Activated gamma-delta T cell (primary cell): Measurements from ENCODE around the gene YWHAE.
"Not testable (repeated sequence)": the region's sequence is repeated elsewhere in the genome, so short reads cannot be mapped to it uniquely, and the experiment has no call there.

Source experiments
- DNase-seq: peaks from one replicate; lab custom pipeline; 2025; lab: John Stamatoyannopoulos, UW

Gene YWHAE

GRCh38 chr17:1373707-1374237 is 26.2 kb downstream of the YWHAE start:
- DNase-seq: no peak

DNA sequence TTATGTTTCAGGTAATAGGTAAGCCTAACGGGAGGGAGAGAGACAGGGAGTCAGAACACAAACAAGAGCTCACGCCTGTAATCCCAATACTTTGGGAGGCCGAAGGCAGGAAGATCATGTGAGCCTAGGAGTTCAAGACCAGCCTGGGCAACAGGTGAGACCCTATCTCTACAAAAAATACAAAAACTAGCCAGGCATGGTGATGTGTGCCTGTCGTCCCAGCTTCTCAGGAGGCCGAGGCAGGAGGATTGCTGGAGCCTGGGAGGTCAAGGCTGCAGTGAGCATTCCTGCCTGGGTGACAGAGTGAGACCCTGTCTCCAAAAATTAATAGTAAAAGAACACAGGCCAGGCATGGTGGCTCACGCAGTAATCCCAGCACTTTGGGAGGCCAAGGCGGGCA is 27.4 kb downstream of the YWHAE start:
- DNase-seq: no peak

DNA sequence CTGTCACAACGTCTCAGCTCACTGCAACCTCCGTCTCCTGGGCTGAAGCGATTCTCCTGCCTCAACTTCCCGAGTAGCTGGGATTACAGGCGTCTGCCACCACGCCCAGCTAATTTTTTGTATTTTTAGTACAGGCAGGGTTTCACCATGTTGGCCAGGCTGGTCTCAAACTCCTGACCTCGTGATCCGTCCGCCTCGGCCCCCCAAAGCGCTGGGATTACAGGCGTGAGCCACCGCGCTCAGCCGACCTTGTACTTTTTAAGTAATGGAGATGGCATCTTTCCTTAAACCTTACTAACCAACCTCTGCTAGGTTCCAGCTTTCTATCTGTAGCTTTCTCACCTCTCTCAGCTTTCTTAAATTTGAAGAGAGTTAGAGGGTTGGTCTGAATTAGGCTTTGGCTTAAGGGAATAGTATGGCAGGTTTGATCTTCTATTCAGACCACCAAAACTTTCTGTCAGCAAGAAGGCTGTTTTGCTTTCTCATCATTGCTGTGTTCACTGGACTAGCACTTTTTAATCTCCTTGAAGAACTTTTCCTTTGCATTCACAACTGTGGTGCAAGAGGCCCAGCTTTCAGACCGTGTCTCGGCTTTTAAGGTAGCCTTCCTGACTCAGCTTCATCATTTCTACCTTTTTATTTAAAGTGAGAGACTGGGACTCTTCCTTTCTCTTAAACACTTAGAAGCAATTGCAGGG is 28.0 kb downstream of the YWHAE start:
- no peak for DNase-seq

DNA sequence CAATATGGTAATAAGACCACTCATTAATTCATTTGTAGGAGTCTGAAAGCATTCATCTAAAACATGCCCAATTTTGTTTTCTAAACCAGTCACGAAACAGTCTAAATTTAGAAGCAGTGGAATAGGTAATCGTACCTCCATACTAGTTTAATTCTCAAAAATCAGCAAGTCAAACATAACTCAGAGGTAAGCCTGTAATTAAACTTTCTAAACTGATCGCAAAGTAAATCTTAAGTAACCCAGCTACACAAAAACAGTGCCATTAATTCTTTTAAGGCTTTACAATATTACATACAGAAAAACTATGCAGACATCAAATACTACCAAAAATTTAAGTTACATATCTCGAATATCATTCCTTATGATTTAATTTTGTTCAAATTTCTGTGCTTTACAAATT is 31.4 kb downstream of the YWHAE start:
- no peak for DNase-seq

- no peak for DNase-seq
Observed at GRCh38 chr17:1367351-1367745, 32.7 kb downstream of the YWHAE start.

GRCh38 chr17:1366234-1366633 is 33.8 kb downstream of the YWHAE start:
- DNase-seq: no peak

DNA sequence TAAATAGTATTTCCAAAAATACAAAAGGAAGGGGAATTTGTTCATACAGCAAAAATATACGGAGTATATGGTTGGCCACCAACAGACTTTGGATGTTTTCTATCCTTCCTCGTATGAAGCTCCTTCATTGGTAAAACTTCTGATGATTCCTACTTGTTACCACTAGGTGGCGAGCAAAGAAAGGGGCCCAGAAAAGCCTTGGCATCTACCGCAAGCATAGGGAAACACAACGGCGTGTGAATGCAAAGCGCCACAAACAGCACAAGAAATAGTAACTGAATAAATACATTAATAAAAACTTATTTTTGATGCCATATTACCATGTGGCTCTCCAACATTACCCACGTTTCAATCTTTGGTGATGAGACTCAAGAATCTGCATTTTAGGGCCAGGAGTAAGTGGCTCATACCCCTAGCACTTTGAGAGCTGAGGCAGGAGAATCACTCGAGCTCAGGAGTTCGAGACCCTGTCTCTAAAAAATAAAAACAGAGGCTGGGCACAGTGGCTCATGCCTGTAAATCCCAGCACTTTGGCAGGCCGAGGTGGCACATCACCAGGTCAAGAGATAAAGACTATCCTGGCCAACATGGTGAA is 34.5 kb downstream of the YWHAE start:
- no peak for DNase-seq

GRCh38 chr17:1362964-1363363 is 37.1 kb downstream of the YWHAE start:
- no peak for DNase-seq

GRCh38 chr17:1362065-1362848 is 37.8 kb downstream of the YWHAE start:
- DNase-seq: no peak

DNA sequence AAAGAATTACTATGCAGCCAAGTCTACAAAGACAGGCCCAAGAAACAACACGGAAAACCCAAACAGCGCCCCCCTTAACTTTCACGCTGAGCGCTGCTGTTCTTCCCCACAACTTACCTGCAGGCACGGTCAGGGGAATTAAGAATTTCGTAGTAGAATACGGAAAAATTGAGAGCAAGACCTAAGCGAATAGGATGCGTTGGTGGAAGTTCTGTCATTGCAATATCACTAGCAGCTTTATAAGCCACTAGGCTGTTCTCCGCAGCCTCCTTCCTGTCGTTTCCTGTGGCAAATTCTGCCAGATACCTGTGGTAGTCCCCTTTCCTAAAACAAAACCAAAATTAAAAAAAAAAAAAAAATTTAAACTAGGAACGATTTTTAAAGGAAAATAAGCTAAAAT is 39.0 kb downstream of the YWHAE start:
- no peak for DNase-seq

DNA sequence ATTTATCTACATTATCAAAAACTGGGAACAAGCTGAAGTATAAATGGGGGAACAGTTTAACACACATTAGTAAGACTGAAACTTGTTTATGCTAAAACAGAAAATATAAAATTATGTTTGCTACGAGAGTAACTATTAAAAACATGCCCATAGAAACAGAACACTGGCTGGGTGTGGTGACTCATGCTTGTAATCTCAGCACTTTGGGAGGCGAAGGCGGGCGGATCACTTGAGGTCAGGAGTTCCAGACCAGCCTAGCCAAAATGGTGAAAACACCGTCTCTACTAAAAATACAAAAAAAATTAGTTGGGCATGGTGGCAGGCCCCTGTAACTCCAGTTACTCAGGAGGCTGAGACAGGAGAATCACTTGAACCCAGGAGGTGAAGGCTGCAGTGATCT is 39.7 kb downstream of the YWHAE start:
- not testable (repeated sequence) for DNase-seq

DNA sequence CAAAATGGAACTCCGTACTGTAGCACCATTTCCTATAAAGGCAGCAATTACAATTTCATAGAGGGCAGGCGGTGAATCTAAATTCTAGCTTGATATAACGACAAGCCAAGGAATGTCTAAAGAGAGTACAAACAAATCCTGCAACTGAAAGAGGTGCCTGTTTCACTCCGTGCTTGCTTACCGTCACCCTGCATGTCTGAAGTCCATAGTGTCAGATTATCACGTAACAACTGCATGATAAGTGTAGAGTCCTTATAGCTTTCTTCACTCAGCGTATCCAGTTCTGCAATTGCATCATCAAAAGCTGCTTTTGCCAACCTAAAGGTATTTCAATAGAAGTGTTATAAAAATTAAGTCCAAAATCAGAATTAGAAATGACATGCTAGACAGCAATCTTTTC is 46.0 kb downstream of the YWHAE start:
- DNase-seq: no peak

DNA sequence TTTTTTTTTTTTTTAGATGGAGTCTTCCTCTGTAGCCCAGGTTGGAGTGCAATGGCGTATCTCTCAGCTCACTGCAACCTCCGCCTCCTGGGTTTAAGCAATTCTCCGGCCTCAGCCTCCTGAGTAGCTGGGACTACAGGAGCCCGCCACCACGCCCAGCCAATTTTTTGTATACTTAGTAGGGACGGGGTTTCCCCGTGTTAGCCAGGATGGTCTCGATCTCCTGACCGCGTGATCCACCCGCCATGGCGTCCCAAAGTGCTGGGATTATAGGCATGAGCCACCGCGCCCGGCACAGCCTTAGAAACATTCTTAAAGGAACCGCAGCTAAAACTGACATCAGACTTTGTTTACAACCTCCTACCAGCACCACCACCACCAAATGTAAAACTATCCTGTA is 47.5 kb downstream of the YWHAE start:
- not testable (repeated sequence) for DNase-seq

DNA sequence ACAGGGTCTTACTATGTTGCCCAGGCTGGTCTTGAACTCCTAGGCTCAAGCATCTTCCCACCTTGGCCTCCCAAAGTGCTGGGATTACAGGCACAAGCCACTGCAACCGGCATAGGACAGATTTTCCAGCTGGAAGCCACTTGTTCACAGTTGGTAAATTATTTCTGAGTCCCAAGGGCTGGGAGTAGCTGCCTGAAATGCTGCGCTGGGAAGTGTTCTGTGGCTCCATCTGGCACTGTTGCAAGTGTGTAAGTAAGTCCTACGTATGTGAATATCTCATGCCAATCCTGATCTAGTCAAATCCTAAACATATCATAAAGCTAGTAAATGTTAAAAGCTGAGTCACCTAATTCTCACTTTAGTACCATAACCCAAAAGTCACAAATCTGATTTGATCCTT is 48.1 kb downstream of the YWHAE start:
- DNase-seq: no peak

DNA sequence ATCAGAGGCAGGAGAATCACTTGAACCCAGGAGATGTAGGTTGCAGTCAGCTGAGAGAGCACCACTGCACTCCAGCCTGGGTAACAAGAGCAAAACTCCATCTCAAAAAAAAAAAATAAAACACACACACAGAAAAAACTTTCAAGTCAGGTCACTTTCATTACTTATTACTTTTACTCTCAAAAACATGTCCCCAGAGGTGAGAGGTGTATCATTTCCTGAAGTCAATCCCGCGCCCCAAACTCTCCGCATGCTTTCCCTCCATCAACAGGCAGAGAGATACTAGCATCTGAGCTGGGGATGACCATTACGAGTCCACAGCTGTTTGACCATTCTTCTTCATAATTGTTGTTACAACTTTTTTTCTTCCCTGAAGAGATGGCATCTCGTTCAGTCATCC is 48.7 kb downstream of the YWHAE start:
- no peak for DNase-seq

GRCh38 chr17:1347589-1348323 is 52.3 kb downstream of the YWHAE start:
- no peak for DNase-seq

- no peak for DNase-seq
Observed at GRCh38 chr17:1344521-1344920, 55.5 kb downstream of the YWHAE start.

GRCh38 chr17:1343554-1343953 is 56.5 kb downstream of the YWHAE start:
- DNase-seq: no peak

GRCh38 chr17:1340371-1340770 is 59.7 kb downstream of the YWHAE start:
- DNase-seq: no peak

- DNase-seq: no peak
Observed at GRCh38 chr17:1331708-1332107, 68.3 kb downstream of the YWHAE start.

- DNase-seq: no peak
Observed at GRCh38 chr17:1329745-1330343, 70.2 kb downstream of the YWHAE start.

- DNase-seq: no peak
Observed at GRCh38 chr17:1328437-1328836, 71.6 kb downstream of the YWHAE start.
